HG02642 (cell line): ENCODE data around the gene MISFA.
"Not testable (repeated sequence)": the region's sequence is repeated elsewhere in the genome, so short reads cannot be mapped to it uniquely, and the experiment has no call there.

ENCODE experiments used
- ATAC-seq: cut with Tn5 transposase; IDR thresholded peaks from one replicate; pipeline ENCODE4 v1.9.1; 2021; ENCODE audit warnings: mild to moderate bottlenecking; ENCODE audit not compliant: unreplicated experiment, poor library complexity

The MISFA gene

GRCh38 chr11:18615628-18616392, 16.2 kb downstream of the MISFA start:
- ATAC-seq, result peak; percentile 81

DNA sequence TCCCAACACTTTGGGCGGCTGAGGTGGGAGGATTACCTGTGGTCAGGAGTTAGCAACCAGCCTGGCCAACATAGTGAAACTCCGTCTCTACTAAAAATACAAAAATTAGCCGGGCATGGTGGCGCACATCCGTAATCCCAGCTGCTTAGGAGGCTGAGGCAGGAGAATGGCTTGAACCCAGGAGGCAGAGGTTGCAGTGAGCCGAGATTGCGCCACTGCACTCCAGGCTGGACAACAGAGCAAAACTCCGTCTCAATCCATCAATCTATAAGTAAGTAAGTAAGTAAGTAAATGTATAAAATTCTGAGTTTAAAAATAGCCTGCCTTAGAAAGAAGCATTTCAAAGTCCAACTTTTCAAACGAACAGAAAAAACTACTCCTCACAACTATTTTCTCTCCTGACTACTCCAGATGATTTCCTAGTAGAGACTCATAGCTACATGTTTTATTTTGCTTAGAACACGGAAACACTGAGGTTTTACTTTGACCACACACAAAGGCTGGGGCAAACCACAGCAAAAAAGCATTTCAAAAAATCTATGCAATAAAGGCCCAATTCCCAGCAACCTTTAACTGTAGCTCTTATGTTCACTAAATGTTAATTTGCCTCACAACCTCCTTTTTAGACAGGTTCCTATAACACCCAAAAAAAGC, 18.2 kb downstream of the MISFA start:
- no peak for ATAC-seq

DNA sequence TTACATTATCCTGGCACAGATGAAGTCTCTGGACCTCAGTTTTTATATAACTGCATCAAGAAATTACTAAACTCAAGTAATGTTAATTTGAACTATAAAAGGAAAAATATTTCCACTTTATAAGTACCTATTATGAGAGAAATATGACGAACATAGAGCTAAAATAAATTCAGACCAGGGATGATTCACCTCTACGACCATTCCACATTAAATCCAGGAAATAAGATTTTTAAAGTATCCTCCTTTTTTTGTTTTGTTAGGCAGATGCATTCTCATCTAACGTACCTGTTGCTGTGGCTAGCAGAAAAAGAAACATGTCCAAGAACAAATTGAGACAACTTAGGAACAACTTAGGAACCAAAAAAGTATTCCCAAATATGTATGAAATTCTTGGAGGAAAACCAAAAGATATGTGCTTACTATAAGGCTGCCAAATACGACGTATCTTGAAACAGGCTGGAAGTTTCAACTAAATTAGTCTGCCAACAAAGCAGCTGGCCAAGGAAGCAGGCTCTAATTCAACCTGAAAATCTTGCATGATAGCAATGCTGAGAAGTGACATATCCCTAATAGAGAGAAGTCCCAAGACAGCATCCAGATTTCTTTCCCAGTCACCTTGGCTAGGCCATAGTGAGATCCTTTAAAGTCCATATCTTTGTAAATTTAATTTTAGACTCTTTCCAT, 18.9 kb downstream of the MISFA start:
- no peak for ATAC-seq

DNA sequence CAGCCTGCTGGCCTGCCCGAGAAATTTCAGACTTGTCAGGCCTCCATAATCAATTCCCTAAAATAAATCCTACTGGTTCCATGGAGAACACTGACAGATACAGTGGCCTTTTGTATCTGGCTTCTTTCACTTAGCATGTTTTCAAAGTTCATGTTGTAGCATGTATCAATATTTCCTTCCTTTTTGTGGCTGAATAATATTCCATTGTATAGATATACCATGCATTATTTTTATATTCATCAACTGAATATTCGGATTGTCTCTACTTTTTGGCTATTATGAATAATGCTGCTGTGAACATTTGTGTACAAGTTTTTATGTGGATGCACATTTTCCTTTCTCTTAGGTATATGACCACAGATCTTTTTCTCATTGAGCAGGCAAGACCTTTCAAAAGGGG, 24.1 kb downstream of the MISFA start:
- no peak for ATAC-seq

DNA sequence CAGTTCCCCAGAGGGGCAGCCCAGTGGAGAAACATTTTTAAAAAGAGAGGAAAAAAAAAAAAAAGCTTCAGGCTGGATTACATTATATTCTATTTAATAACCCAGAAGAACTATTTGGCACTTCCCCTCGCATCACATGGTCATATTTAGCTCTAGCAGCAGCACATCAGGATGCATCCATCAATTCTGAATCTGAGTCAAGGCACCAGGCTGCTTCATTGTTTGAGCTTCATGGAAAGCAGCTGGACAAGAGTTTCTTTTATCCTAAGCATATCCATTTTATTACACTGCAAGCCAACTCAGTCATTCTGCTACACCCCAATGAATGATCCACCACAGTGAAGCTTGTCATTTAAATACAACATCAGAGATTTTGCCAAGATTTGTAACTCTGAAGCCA, 24.6 kb downstream of the MISFA start:
- ATAC-seq, result no peak

DNA sequence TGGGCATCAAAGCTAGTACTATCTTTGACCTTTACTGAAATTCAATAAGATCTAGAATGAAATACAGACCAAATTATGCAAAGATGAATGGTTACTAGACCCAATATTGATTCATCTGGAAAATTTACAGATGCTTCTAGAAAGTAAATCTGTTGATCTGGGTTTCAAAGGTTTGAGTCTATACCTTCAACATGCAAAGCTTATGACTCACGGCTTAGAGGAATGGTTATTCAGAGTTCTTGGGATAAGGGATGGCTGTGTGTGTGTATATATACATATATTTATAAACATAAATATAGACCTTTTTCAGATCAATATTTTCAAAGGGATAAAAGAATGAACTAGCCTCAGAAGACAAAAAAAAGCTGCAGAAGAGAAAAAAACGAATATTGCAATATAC, 33.3 kb downstream of the MISFA start:
- no peak for ATAC-seq

DNA sequence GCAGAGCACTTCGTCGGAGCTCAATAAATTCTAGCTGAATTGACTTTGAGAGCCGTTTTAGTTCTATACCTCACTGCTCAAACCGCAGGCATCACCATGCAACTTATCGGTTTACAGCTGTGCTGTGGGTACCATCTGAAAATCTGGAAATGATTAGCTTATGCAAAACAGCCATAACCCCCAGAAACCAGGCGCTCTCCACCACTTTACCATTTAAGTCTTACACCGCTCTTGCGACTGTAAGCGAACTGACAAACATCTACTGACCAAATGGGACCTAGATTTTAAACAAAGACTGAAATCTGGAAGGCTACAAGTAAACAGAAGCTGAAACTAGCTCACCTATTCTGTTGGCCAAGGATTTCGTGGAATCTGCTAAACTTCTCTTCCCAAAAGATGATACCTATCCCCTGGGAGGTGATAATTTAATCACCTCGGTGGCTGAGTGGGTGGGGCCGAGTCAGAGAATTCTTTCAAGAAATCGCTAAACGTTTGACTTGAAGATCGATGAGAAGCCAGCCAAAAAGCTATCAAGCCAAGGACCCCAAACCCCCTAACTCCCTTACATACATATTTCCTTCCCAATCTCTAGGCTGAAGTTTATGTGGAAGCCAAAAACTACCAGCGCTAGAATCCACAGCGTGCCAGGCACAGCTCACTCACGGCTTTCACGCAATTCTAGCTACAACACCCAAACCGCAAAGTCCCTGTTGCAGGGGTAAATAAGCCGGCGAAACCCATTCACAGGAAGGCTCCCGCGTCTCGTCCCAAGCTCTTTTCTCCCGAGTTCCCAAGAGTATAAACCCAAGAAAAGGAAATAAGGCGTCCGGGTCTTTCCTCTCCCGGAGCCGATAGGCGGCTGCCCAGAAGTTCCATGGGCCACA, 33.9 kb downstream of the MISFA start:
- ATAC-seq, result peak; percentile 54

DNA sequence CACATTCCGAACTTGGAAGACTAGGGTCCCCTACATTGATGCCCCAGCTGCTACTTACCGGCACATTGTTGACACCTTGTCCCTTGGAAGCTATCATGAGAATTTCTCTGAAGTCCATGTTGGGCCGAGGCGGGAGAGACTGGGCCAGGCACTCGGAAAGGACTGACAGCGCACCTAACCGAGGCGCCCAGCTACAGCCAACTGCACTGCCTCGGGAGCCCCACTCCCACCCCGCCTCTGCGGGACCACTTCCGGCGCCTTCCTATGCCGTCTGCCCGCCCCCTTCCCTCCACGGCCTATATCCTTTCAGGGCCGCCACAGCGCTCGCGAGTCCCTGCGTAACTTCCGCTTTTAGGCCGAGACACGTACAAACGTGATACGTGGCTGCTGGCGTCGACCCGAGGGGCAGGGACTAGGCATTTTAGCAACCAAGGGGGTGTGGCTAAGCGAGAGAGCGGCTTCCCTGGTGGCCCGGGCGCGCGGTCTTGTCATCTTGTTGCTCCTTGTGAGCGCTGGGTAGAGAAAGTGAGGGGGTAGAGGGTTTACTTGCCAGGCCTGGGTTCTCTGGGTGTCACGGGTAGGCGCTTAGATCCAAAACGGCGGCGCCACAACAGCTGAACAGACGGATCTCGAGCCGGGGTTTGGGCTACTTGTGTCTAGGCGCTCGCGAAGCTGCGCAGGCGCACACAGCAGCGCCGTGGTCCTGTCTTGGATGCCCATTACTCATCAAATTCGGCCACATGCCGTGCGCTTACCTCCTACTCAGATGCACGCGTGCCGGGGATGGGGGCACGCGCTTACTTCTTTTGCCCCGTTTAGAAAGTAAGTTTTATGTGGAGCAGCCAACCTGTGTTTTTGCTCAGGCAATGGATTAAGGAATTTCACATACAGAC, 34.8 kb downstream of the MISFA start, which contains the start of gene SPTY2D1:
SPTY2D1 (minus strand) TSS at position 203 of the 893 bp plus-strand sequence; CDS start at position 118, 85 bp downstream.
- ATAC-seq, result peak; percentile 96

DNA sequence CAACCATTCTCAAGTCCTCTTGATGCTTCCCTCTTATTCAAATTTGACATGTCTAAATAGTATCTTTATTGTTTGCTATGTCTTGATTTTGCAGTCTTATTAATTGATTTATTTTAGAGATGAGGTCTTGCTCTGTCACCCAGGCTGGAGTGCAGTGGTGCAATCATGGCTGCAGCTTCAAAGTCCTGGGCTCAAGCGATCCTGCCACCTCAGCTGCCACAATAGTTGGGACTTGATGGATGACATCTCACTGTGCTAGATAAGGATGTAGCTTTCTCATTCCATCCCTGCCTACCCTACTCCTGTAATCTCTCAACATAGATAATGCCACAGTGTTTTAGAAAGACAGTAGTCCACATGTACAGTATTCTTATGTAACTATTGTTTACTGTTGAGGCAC, 42.1 kb downstream of the MISFA start:
- ATAC-seq, result no peak

DNA sequence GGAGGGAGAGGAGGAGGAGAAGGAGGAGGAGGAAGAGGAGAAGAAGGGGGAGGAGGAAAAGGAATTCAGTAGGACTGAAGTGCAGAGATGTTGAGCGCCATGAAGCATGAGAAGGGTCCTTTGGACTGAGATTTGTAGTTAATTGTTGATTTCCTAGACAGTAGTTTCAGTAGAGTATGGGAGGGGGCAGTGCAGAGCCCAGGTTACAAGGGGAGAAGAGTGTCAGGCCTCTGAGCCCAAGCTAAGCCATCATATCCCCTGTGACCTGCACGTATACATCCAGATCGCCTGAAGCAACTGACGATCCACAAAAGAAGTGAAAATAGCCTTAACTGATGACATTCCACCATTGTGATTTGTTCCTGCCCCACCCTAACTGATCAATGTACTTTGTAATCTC, 43.4 kb downstream of the MISFA start:
- not testable (repeated sequence) for ATAC-seq

DNA sequence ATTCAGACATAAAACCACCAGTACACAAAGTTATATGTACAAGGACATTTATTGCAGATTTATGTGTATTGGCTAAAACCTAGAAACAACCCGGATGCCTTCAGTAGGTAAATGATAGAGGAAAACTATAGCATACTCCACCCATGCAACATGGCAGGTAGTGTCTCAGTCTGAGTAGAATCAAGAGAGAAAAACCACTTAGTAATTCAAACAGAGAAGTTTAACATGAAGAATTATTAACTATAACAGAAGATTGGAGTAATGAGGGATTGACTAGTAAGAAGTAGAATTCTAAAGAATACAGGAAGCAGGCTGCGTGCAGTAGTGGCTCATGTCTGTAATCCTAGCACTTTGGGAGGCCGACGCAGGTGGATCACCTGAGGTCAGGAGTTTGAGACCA, 50.8 kb downstream of the MISFA start:
- ATAC-seq, result no peak

- no peak for ATAC-seq
Measured at GRCh38 chr11:18650859-18651557, 51.4 kb downstream of the MISFA start.
